Endodermal cell (in vitro differentiated cells): ENCODE measurements around the gene GAL3ST3. TPM values are rescaled to one million over a fixed set of nuclear protein-coding genes. Genes with fewer than 3 reads are reported as not detected.

Experiments used
- DNase-seq: peaks from one replicate; pipeline ENCODE4 v3.0.0-alpha.2; 2017
- H3K27ac ChIP-seq: 2 replicates; pipeline ENCODE4 v1.5.1; 2013; ENCODE audit warnings: mild to moderate bottlenecking, low read depth, low read length, moderate library complexity
- H3K27me3 ChIP-seq: 2 replicates; pipeline ENCODE4 v1.6.1; 2013; ENCODE audit warnings: mild to moderate bottlenecking, low read length, moderate library complexity; ENCODE audit not compliant: insufficient read depth, control insufficient read depth, poor library complexity, severe bottlenecking
- H3K36me3 ChIP-seq: 2 replicates; pipeline ENCODE4 v1.7.0; 2013; ENCODE audit warnings: mild to moderate bottlenecking, low read length, moderate library complexity; ENCODE audit not compliant: control insufficient read depth, insufficient read depth
- H3K4me1 ChIP-seq: one replicate; pipeline ENCODE4 v1.7.0; 2013; ENCODE audit warnings: low read length; ENCODE audit not compliant: control insufficient read depth, insufficient read depth
- H3K4me3 ChIP-seq: 2 replicates; pipeline ENCODE4 v1.5.1; 2013; ENCODE audit warnings: mild to moderate bottlenecking, low read length, moderate library complexity
- H3K9ac ChIP-seq: 2 replicates; pipeline ENCODE4 v1.6.1; 2013; ENCODE audit warnings: mild to moderate bottlenecking, low read length, moderate library complexity; ENCODE audit not compliant: poor library complexity, severe bottlenecking; ENCODE audit errors: extremely low read depth
- H3K9me3 ChIP-seq: 2 replicates; pipeline ENCODE4 v1.6.1; 2013; ENCODE audit warnings: mild to moderate bottlenecking, low read length, moderate library complexity; ENCODE audit not compliant: control insufficient read depth
- H3K27ac Mint-ChIP-seq: 2 replicates; pipeline ENCODE4 v1.8.0; 2020; ENCODE audit warnings: mixed read lengths
- H3K27me3 Mint-ChIP-seq: 2 replicates; pipeline ENCODE4 v1.8.0; 2021; ENCODE audit warnings: mild to moderate bottlenecking, mixed read lengths; ENCODE audit not compliant: insufficient read depth
- H3K36me3 Mint-ChIP-seq: 2 replicates; pipeline ENCODE4 v1.8.0; 2020; ENCODE audit warnings: low read depth, mixed read lengths
- H3K4me1 Mint-ChIP-seq: 2 replicates; pipeline ENCODE4 v1.8.0; 2020; ENCODE audit warnings: mixed read lengths
- H3K4me3 Mint-ChIP-seq: 2 replicates; pipeline ENCODE4 v1.8.0; 2020; ENCODE audit warnings: mild to moderate bottlenecking, moderate library complexity, mixed read lengths
- H3K9me3 Mint-ChIP-seq: 2 replicates; pipeline ENCODE4 v1.8.0; 2020; ENCODE audit warnings: mild to moderate bottlenecking, mixed read lengths
- CTCF ChIP-seq: fragments of 200-600 bp; sonication (generic); conservative IDR thresholded peaks from 2 replicates; pipeline ENCODE4 v1.5.0; 2021; ENCODE audit warnings: antibody characterized with exemption, mild to moderate bottlenecking
- WGBS, 2 experiments: methylation state at CpG; one replicate each; pipeline versions ENCODE4 v1.1.5 to v1.1.7; 2013; ENCODE audit warnings: missing lambda C conversion rate in 2 of 2, mixed read lengths in 1 of 2; ENCODE audit not compliant: insufficient coverage in 1 of 2, insufficient read length in 1 of 2; 5-methylcytosine and 5-hydroxymethylcytosine counted together
- total RNA-seq, 2 donors: library from RNA; stranded (reverse); fragmentation: NEBNext Ultra II Directional in 1 of 2; extraction: Animal tissue kit (Norgen Biotek cat#: 25700) in 1 of 2; gene quantifications; 2 replicates in 1 of 2; 3 replicates in 1 of 2; pipeline ENCODE4 v1.2.1, GENCODE V29; 2021

The GAL3ST3 gene
- total RNA-seq, 2 donors from 2014 or later: 7.4 to 11.2 TPM

DNA sequence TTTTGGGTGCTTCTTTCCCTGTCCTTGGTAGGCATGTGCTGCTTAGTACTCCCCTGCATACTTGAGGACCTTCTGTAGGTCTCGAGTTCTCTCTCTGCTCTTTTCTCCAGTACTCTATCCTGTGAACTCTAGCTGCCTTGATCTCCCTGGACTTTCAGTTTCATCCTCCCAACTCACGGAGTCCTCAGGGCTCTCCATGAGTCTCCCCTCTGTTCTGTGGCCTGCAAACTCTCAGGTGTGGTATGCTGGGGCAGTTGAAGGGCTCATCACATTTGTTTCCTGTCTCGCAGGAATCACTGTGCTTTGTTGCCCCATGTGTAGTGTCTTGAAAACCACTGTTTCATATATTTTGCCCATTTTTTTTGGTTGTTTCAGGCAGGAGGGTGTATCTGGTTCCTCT lies 17.8 kb upstream of the GAL3ST3 start:
- no peak for TF ChIP-seq CTCF
- H3K36me3 ChIP-seq: peaks cover 75% of the 10 kb centered on the region
- Mint-ChIP-seq H3K27ac (peak overlapping the region; percentile 6), H3K36me3 (peaks cover 68% of the 10 kb centered on the region), H3K27me3 (no peaks in the 10 kb centered on the region), H3K4me3 (no peak overlapping the region), H3K9me3 (peaks cover 1% of the 10 kb centered on the region), H3K4me1 (peaks cover 16% of the 10 kb centered on the region)
- H3K9me3 ChIP-seq: peaks cover 24% of the 10 kb centered on the region
- no peak overlapping the region for H3K9ac ChIP-seq
- DNase-seq: no peak
- WGBS, 2 experiments: 92 to 97% methylated on average over 2 to 3 of the region's 3 CpGs
- no peak overlapping the region for H3K4me3 ChIP-seq
- no peak overlapping the region for H3K27ac ChIP-seq
- H3K27me3 ChIP-seq: no peaks in the 10 kb centered on the region
- H3K4me1 ChIP-seq: peaks cover 5% of the 10 kb centered on the region

DNA sequence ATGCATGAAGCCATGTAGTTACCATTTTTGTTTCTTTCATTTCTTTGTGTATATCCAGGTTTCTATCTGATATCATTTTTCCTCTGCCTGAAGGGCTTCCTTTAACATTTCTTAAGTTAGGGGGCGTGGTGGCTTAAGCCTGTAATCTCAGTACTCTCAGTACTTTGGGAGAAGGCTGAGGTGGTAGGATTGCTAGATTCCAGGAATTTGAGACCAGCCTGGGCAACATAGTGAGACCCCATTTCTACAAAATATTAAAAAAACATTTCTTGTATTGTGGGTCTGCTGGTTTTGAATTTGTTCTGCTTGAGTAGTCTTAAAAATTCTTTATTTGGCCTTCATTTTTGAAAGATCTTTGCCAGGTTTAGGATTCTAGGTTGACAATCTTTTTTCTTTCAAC lies 15.6 kb upstream of the GAL3ST3 start:
- Mint-ChIP-seq H3K27me3 (no peaks in the 10 kb centered on the region), H3K4me1 (peaks cover 9% of the 10 kb centered on the region), H3K4me3 (no peak overlapping the region), H3K36me3 (peaks cover 89% of the 10 kb centered on the region), H3K9me3 (peaks cover 1% of the 10 kb centered on the region), H3K27ac (no peak overlapping the region)
- DNase-seq: no peak
- Histone ChIP-seq H3K27ac (no peak overlapping the region), H3K9me3 (peaks cover 24% of the 10 kb centered on the region), H3K27me3 (no peaks in the 10 kb centered on the region), H3K36me3 (peaks cover 97% of the 10 kb centered on the region), H3K4me1 (peaks cover 5% of the 10 kb centered on the region), H3K4me3 (no peak overlapping the region), H3K9ac (no peak overlapping the region)
- 93% methylated on average over 1 of the region's 1 CpG; no CpG with 5 or more reads in 1 of the 2 experiments for WGBS, 2 experiments
- TF ChIP-seq CTCF: no peak

DNA sequence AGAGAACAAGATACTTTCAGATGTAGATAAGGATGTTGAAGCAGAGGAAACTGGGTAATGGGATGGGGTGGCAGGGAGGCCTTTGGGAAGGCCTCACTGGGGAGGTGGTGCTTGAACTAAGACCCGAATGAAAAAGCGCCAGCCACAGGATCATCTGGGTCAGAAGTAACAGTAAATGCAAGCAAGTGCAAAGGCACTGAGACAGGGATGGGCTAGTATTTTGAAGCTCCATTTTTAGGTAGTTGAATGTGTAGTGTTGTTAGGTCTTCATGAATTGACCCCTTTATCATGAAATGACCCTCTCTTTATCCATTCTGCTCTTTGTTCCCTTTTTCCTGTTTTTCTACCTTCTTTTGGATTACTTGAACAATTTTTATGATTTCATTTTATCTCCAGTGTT lies 14.9 kb upstream of the GAL3ST3 start:
- TF ChIP-seq CTCF: no peak
- H3K4me1 Mint-ChIP-seq: peaks cover 3% of the 10 kb centered on the region
- no peak overlapping the region for H3K4me3 Mint-ChIP-seq
- peaks cover 24% of the 10 kb centered on the region for H3K9me3 ChIP-seq
- H3K27me3 Mint-ChIP-seq: no peaks in the 10 kb centered on the region
- H3K27ac Mint-ChIP-seq: no peak overlapping the region
- H3K4me3 ChIP-seq: no peak overlapping the region
- no peak for DNase-seq
- 94% methylated on average over 2 of the region's 2 CpGs for WGBS, 2 experiments
- no peaks in the 10 kb centered on the region for H3K27me3 ChIP-seq
- H3K27ac ChIP-seq: no peak overlapping the region
- H3K9ac ChIP-seq: no peak overlapping the region
- H3K4me1 ChIP-seq: peaks cover under 1% of the 10 kb centered on the region
- peaks cover 1% of the 10 kb centered on the region for H3K9me3 Mint-ChIP-seq
- peaks cover 98% of the 10 kb centered on the region for H3K36me3 ChIP-seq
- peaks cover 90% of the 10 kb centered on the region for H3K36me3 Mint-ChIP-seq
